Neuronal stem cell (in vitro differentiated cells): Measurements from ENCODE around the gene PDZD7.
"Not testable (repeated sequence)": the region's sequence is repeated elsewhere in the genome, so short reads cannot be mapped to it uniquely, and the experiment has no call there.

Experiments
- DNase-seq: peaks from one replicate; pipeline ENCODE4 v3.0.0-alpha.2; 2013; ENCODE audit warnings: low spot score
- H2AFZ ChIP-seq: one replicate; pipeline ENCODE4 v1.6.1; 2013; ENCODE audit warnings: mild to moderate bottlenecking, low read length, inconsistent platforms
- H2AK5ac ChIP-seq: 2 replicates; pipeline ENCODE4 v1.6.1; 2013; ENCODE audit warnings: low read depth, mild to moderate bottlenecking, inconsistent platforms, low read length, moderate library complexity, mixed read lengths
- H2BK120ac ChIP-seq: 2 replicates; pipeline ENCODE4 v1.6.1; 2013; ENCODE audit warnings: low read depth, mild to moderate bottlenecking, inconsistent platforms, low read length, moderate library complexity, mixed read lengths
- H2BK12ac ChIP-seq: one replicate; pipeline ENCODE4 v1.6.1; 2013; ENCODE audit warnings: low read length, inconsistent platforms
- H2BK15ac ChIP-seq: 2 replicates; pipeline ENCODE4 v1.6.1; 2013; ENCODE audit warnings: mild to moderate bottlenecking, low read length, inconsistent platforms, mixed read lengths
- H2BK5ac ChIP-seq: one replicate; pipeline ENCODE4 v1.6.1; 2013; ENCODE audit warnings: inconsistent platforms, mild to moderate bottlenecking, low read length, moderate library complexity
- H3K14ac ChIP-seq: one replicate; pipeline ENCODE4 v1.6.1; 2013; ENCODE audit warnings: low read length, inconsistent platforms
- H3K18ac ChIP-seq: 2 replicates; pipeline ENCODE4 v1.6.1; 2013; ENCODE audit warnings: low read length, inconsistent platforms
- H3K23ac ChIP-seq: 2 replicates; pipeline ENCODE4 v1.6.1; 2013; ENCODE audit warnings: low read depth, mild to moderate bottlenecking, mixed read lengths, low read length, inconsistent platforms; ENCODE audit not compliant: poor library complexity
- H3K27ac ChIP-seq: replicated peaks from 3 replicates; pipeline ENCODE4 v1.5.1; 2013; ENCODE audit warnings: low read length, inconsistent platforms
- H3K27me3 ChIP-seq, 3 experiments: 2 replicates each; pipeline ENCODE4 v1.6.1; 2013; ENCODE audit warnings: low read length in 3 of 3, mild to moderate bottlenecking in 2 of 3, inconsistent platforms in 1 of 3, low read depth in 1 of 3, mixed read lengths in 1 of 3, moderate library complexity in 1 of 3; ENCODE audit not compliant: control insufficient read depth in 3 of 3, insufficient read depth in 3 of 3
- H3K36me3 ChIP-seq, 2 donors: replicated peaks in 1 of 2; 2 replicates each; pipeline ENCODE4 v1.6.1; 2013; ENCODE audit warnings: low read length in 2 of 2; ENCODE audit not compliant: control insufficient read depth in 2 of 2, insufficient read depth in 2 of 2
- H3K4ac ChIP-seq: 2 replicates; pipeline ENCODE4 v1.6.1; 2013; ENCODE audit warnings: inconsistent platforms, mild to moderate bottlenecking, low read length, moderate library complexity
- H3K4me1 ChIP-seq, 2 donors: 1 replicate in 1 of 2; 2 replicates in 1 of 2; pipeline ENCODE4 v1.6.1; 2013; ENCODE audit warnings: low read length in 2 of 2, low read depth in 1 of 2; ENCODE audit not compliant: control insufficient read depth in 2 of 2, insufficient read depth in 1 of 2
- H3K4me2 ChIP-seq: one replicate; pipeline ENCODE4 v1.6.1; 2013; ENCODE audit warnings: mild to moderate bottlenecking, low read length, inconsistent platforms; ENCODE audit not compliant: insufficient read depth, poor library complexity, severe bottlenecking
- H3K4me3 ChIP-seq, 2 donors: 2 replicates each; pipeline ENCODE4 v1.5.1; 2013; ENCODE audit warnings: low read length in 2 of 2, mild to moderate bottlenecking in 2 of 2, inconsistent platforms in 1 of 2, moderate library complexity in 1 of 2
- H3K79me1 ChIP-seq: one replicate; pipeline ENCODE4 v1.6.1; 2013; ENCODE audit warnings: low read depth, mild to moderate bottlenecking, inconsistent platforms, low read length, moderate library complexity
- H3K9ac ChIP-seq: one replicate; pipeline ENCODE4 v1.6.1; 2013; ENCODE audit warnings: mild to moderate bottlenecking, low read depth, low read length, inconsistent platforms; ENCODE audit not compliant: poor library complexity
- H3K9me3 ChIP-seq, 2 donors: replicated peaks in 1 of 2; 2 replicates each; pipeline versions ENCODE3 to v1.6.1; 2013; ENCODE audit warnings: low read length in 2 of 2, mild to moderate bottlenecking in 2 of 2, inconsistent platforms in 1 of 2, low read depth in 1 of 2, mixed read lengths in 1 of 2, moderate library complexity in 1 of 2; ENCODE audit not compliant: control insufficient read depth in 2 of 2, insufficient read depth in 1 of 2
- H4K8ac ChIP-seq: one replicate; pipeline ENCODE4 v1.6.1; 2013; ENCODE audit warnings: low read depth, mild to moderate bottlenecking, inconsistent platforms, low read length, moderate library complexity
- H4K91ac ChIP-seq: one replicate; pipeline ENCODE4 v1.6.1; 2013; ENCODE audit warnings: low read length, low read depth, mild to moderate bottlenecking, inconsistent platforms; ENCODE audit not compliant: poor library complexity
- WGBS, 2 donors: extraction: QIAGEN DNeasy Blood & Tissue Kit; methylation state at CpG; one replicate each; pipeline ENCODE4 v1.1.7; 2013; ENCODE audit warnings: missing lambda C conversion rate in 2 of 2, mixed read lengths in 1 of 2; ENCODE audit not compliant: insufficient read length in 2 of 2, insufficient replicate concordance in 1 of 2; ENCODE audit errors: extremely low coverage in 2 of 2; 5-methylcytosine and 5-hydroxymethylcytosine counted together

Gene PDZD7

DNA sequence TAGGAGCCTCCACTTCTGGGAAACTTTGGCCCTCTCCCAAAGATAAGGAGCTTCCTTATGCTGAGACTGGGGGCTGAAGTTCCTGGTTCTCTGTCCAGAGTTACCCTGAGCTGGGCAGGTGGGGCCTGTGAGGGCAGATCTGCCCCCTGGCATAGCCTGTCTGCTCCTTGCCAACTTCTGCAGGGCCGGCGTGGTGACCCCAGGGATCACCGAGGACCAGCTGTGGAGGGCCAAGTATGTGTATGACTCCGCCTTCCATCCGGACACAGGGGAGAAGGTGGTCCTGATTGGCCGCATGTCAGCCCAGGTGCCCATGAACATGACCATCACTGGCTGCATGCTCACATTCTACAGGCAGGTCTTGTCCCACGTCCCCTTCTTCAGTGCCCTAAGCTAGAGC lies 4.4 kb upstream of the PDZD7 start:
- no peak overlapping the region for H2AFZ ChIP-seq
- no peak overlapping the region for H3K4me2 ChIP-seq
- H2BK5ac ChIP-seq: no peak overlapping the region
- peak overlapping the region; percentile 92 for H2BK120ac ChIP-seq
- no peak overlapping the region for H4K8ac ChIP-seq
- peak overlapping the region; percentile 60 for H3K14ac ChIP-seq
- H2BK15ac ChIP-seq: no peak overlapping the region
- no peak overlapping the region for H3K9ac ChIP-seq
- H2BK12ac ChIP-seq: no peak overlapping the region
- H3K23ac ChIP-seq: no peak overlapping the region
- WGBS, 2 donors: no CpG with 5 or more reads among the region's 7 CpGs
- H2AK5ac ChIP-seq: no peak overlapping the region
- H3K27ac ChIP-seq: no peak overlapping the region
- H3K4me3 ChIP-seq: no peak overlapping the region
- H3K4me1 ChIP-seq: peaks cover 20 to 22% of the 10 kb centered on the region in 2 donors
- no peak overlapping the region for H3K4ac ChIP-seq
- H3K9me3 ChIP-seq: peaks cover 0 to 2% of the 10 kb centered on the region in 2 donors
- H3K18ac ChIP-seq: no peak overlapping the region
- H3K79me1 ChIP-seq: no peaks in the 10 kb centered on the region
- no peaks in the 10 kb centered on the region for H3K36me3 ChIP-seq
- H4K91ac ChIP-seq: no peak overlapping the region
- peaks cover 11 to 56% (median 45%) of the 10 kb centered on the region in 3 experiments for H3K27me3 ChIP-seq
- DNase-seq: no peak

DNA sequence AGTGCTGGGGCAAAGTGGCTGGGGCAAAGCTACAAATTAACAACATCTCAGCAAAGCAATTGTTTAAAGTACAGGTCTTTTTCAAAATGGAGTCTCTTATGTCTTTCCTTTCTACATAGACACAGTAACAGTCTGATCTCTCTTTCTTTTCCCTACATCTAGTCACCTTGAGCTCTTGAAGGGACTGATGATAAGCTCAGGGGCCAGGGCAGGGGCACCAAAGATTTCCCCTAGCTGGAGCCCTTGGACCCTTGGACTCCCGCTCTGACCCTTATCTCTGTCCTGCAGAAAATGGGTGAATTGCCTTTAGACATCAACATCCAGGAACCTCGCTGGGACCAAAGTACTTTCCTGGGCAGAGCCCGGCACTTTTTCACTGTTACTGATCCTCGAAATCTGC lies 3.5 kb upstream of the PDZD7 start:
- not testable (repeated sequence) for DNase-seq, H3K18ac ChIP-seq, H3K4me3 ChIP-seq, H4K91ac ChIP-seq, H3K4me2 ChIP-seq, H3K9me3 ChIP-seq, H2BK15ac ChIP-seq, H3K23ac ChIP-seq, H3K27ac ChIP-seq, H2BK120ac ChIP-seq, H3K36me3 ChIP-seq, H2BK5ac ChIP-seq, H2AFZ ChIP-seq, H3K79me1 ChIP-seq, H3K4ac ChIP-seq, H2BK12ac ChIP-seq, H4K8ac ChIP-seq, H2AK5ac ChIP-seq, H3K9ac ChIP-seq, H3K14ac ChIP-seq
- H3K4me1 ChIP-seq: peaks cover 24 to 29% of the 10 kb centered on the region in 2 donors
- peaks cover 11 to 58% (median 54%) of the 10 kb centered on the region in 3 experiments for H3K27me3 ChIP-seq
- WGBS, 2 donors: no CpG with 5 or more reads among the region's 4 CpGs

DNA sequence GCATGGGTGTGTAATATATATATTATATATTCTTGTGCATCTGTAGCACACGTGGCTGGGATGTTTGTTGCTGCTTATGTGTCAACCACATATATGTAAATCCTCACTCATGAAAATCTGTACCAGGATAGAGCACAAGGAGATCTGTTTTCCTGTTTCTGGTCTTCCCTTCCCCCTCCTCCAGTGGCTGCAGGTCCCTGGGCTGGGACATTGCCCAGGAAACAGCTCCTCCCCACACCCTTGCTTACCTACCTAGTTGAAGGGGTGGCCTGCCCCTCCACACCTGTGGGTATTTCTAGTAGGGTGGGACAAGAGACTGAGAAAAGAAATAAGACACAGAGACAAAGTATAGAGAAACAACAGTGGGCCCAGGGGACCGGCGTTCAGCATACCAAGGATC lies 2.3 kb upstream of the PDZD7 start:
- WGBS, 2 donors: no CpG with 5 or more reads among the region's 3 CpGs
- no peak overlapping the region for H3K4ac ChIP-seq
- no peak overlapping the region for H3K14ac ChIP-seq
- no peak overlapping the region for H3K9ac ChIP-seq
- peaks cover 11 to 65% (median 55%) of the 10 kb centered on the region in 3 experiments for H3K27me3 ChIP-seq
- H4K8ac ChIP-seq: no peak overlapping the region
- H2BK15ac ChIP-seq: no peak overlapping the region
- H2BK5ac ChIP-seq: no peak overlapping the region
- H3K27ac ChIP-seq: no peak overlapping the region
- H2BK12ac ChIP-seq: no peak overlapping the region
- H4K91ac ChIP-seq: no peak overlapping the region
- H3K4me1 ChIP-seq: peaks cover 32 to 34% of the 10 kb centered on the region in 2 donors
- no peaks in the 10 kb centered on the region for H3K36me3 ChIP-seq
- H3K79me1 ChIP-seq: no peaks in the 10 kb centered on the region
- no peak overlapping the region for H3K4me3 ChIP-seq
- no peak overlapping the region for H2AFZ ChIP-seq
- H3K4me2 ChIP-seq: no peak overlapping the region
- H2BK120ac ChIP-seq: no peak overlapping the region
- no peak overlapping the region for H3K23ac ChIP-seq
- no peak overlapping the region for H2AK5ac ChIP-seq
- no peak for DNase-seq
- peaks cover 0 to 2% of the 10 kb centered on the region in 2 donors for H3K9me3 ChIP-seq
- H3K18ac ChIP-seq: no peak overlapping the region

DNA sequence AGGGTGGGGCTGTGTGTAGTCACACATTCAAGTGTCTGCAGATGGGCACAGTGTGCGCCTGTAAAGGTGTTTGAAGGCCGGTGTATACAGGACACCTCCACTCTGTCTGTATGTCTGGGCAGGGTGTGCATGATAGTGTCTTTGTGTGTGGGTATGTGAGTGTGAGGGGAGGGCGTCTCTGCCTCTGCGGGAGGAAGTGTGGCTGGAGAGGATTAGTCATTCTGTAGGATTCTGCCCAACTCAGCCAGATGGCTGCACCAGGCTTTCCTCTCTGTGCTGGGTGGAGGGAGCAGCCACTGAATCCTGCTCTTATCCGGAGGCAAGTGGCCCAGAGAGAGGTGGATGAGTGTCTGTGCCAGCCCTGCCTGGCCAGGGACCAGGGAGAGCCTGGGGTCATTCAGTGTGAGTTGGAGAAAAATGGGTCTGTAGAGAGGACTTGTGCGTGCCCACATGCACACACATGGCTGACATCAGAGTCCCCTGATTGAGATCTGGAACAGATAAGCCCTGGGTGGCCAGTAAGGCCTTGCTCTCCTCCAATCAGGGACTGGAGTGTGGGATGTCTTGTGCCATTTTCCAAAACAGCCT lies 1.8 kb upstream of the PDZD7 start:
- Histone ChIP-seq H3K14ac (no peak overlapping the region), H3K4me2 (no peak overlapping the region), H3K27me3 (peaks cover 11 to 69% (median 55%) of the 10 kb centered on the region in 3 experiments), H2AFZ (peak overlapping the region; percentile 92), H3K27ac (no peak overlapping the region), H2BK120ac (no peak overlapping the region), H3K36me3 (no peaks in the 10 kb centered on the region), H3K18ac (peak overlapping the region; percentile 77), H2BK12ac (no peak overlapping the region), H4K8ac (peak overlapping the region; percentile 93), H3K4ac (no peak overlapping the region), H3K9ac (peak overlapping the region; percentile 12), H3K4me1 (peaks cover 32 to 33% of the 10 kb centered on the region in 2 donors), H2BK5ac (peak overlapping the region; percentile 62), H3K4me3 (peak overlapping the region in 1 of 2 donors; percentile 39), H4K91ac (no peak overlapping the region), H2BK15ac (no peak overlapping the region), H3K23ac (peak overlapping the region; percentile 51), H3K79me1 (no peaks in the 10 kb centered on the region), H3K9me3 (peaks cover 0 to 2% of the 10 kb centered on the region in 2 donors), H2AK5ac (no peak overlapping the region)
- no peak for DNase-seq
- WGBS, 2 donors: no CpG with 5 or more reads among the region's 6 CpGs
